Neural cell (in vitro differentiated cells): ENCODE measurements around the gene ATG7. TPM values are rescaled to one million over a fixed set of nuclear protein-coding genes. Genes with fewer than 3 reads are reported as not detected.

Experiments used
- H2AFZ ChIP-seq: fragments of 200-600, 300-800 bp; sonication (generic), shearing (Covaris generic); 2 replicates; pipeline ENCODE4 v1.6.0; 2014; ENCODE audit warnings: low read depth, mild to moderate bottlenecking, antibody characterized with exemption, low read length, moderate library complexity
- H3F3A ChIP-seq: fragments of 200-600 bp; shearing (Covaris generic); 2 replicates; pipeline ENCODE4 v1.6.1; 2016; ENCODE audit warnings: mild to moderate bottlenecking, moderate library complexity, mixed read lengths, antibody characterized with exemption, low read length; ENCODE audit not compliant: insufficient read depth, poor library complexity, severe bottlenecking
- H3K27ac ChIP-seq: fragments of 200-600, 300-800 bp; sonication (generic), shearing (Covaris generic); 2 replicates; pipeline ENCODE4 v1.5.1; 2014; ENCODE audit warnings: mild to moderate bottlenecking, low read length, moderate library complexity
- H3K27me3 ChIP-seq: fragments of 300-800, 200-600 bp; sonication (generic), shearing (Covaris generic); 2 replicates; pipeline ENCODE4 v1.6.0; 2014; ENCODE audit warnings: mild to moderate bottlenecking, low read depth, low read length, moderate library complexity; ENCODE audit not compliant: insufficient read depth
- H3K36me3 ChIP-seq: fragments of 300-800, 200-600 bp; sonication (generic), shearing (Covaris generic); 2 replicates; pipeline ENCODE4 v1.5.1; 2014; ENCODE audit warnings: mild to moderate bottlenecking, antibody characterized with exemption, low read length, moderate library complexity; ENCODE audit not compliant: insufficient read depth
- H3K4me2 ChIP-seq: fragments of 300-800, 200-600 bp; sonication (generic), shearing (Covaris generic); 2 replicates; pipeline ENCODE4 v1.6.0; 2014; ENCODE audit warnings: mild to moderate bottlenecking, low read length
- H3K4me3 ChIP-seq: fragments of 300-800, 200-600 bp; sonication (generic), shearing (Covaris generic); 2 replicates; pipeline ENCODE4 v1.5.1; 2014; ENCODE audit warnings: mild to moderate bottlenecking, low read length, moderate library complexity
- H3K79me2 ChIP-seq: fragments of 200-600 bp; shearing (Covaris generic); replicated peaks from 2 replicates; pipeline ENCODE4 v1.6.0; 2014; ENCODE audit warnings: mild to moderate bottlenecking, low read length, moderate library complexity; ENCODE audit not compliant: insufficient read depth
- H3K9ac ChIP-seq: fragments of 300-800, 200-600 bp; sonication (generic), shearing (Covaris generic); 2 replicates; pipeline ENCODE4 v1.6.1; 2016; ENCODE audit warnings: mild to moderate bottlenecking, low read length, mixed read lengths
- H3K9me2 ChIP-seq: fragments of 200-600 bp; shearing (Covaris generic); 2 replicates; pipeline ENCODE4 v1.6.1; 2016; ENCODE audit warnings: mild to moderate bottlenecking, low read length, mixed read lengths; ENCODE audit not compliant: insufficient read depth
- H3K9me3 ChIP-seq: fragments of 200-600, 300-800 bp; sonication (generic), shearing (Covaris generic); 2 replicates; pipeline ENCODE4 v1.6.1; 2016; ENCODE audit warnings: mild to moderate bottlenecking, mixed run types, low read length, moderate library complexity, mixed read lengths
- H4K20me1 ChIP-seq: fragments of 200-600 bp; shearing (Covaris generic); 2 replicates; pipeline ENCODE4 v1.6.1; 2016; ENCODE audit warnings: mild to moderate bottlenecking, mixed run types; ENCODE audit not compliant: insufficient read depth
- CTCF ChIP-seq: fragments of 450-650 bp; IDR thresholded peaks from 2 replicates; pipeline ENCODE4 v1.5.1; 2014; ENCODE audit warnings: antibody characterized with exemption, mild to moderate bottlenecking, moderate library complexity; ENCODE audit not compliant: poor library complexity, severe bottlenecking
- EP300 ChIP-seq: fragments of 450-650 bp; conservative IDR thresholded peaks from 2 replicates; pipeline ENCODE4 v1.6.1; 2014; ENCODE audit warnings: antibody characterized with exemption, mild to moderate bottlenecking, moderate library complexity; ENCODE audit not compliant: poor library complexity, severe bottlenecking
- EZH2 ChIP-seq: fragments of 200-600, 300-800 bp; shearing (Covaris generic), sonication (generic); IDR thresholded peaks from 2 replicates; pipeline ENCODE4 v1.6.1; 2014; ENCODE audit warnings: antibody characterized with exemption, low read length, borderline replicate concordance, mild to moderate bottlenecking; ENCODE audit not compliant: insufficient read depth, poor library complexity, severe bottlenecking
- MXI1 ChIP-seq: fragments of 450-650 bp; conservative IDR thresholded peaks from 2 replicates; pipeline ENCODE4 v1.6.1; 2014; ENCODE audit warnings: antibody characterized with exemption, mild to moderate bottlenecking; ENCODE audit not compliant: poor library complexity, severe bottlenecking
- POLR2AphosphoS5 ChIP-seq: IDR thresholded peaks from 2 replicates; pipeline ENCODE4 v1.6.1; 2012
- RAD21 ChIP-seq: fragments of 450-650 bp; conservative IDR thresholded peaks from 2 replicates; pipeline ENCODE4 v1.6.1; 2014; ENCODE audit warnings: antibody characterized with exemption, mild to moderate bottlenecking, moderate library complexity
- REST ChIP-seq: IDR thresholded peaks from 2 replicates; pipeline ENCODE4 v1.6.1; 2012; ENCODE audit warnings: borderline replicate concordance
- SMC3 ChIP-seq: fragments of 450-650 bp; conservative IDR thresholded peaks from 2 replicates; pipeline ENCODE4 v1.6.1; 2014; ENCODE audit warnings: antibody characterized with exemption, mild to moderate bottlenecking, moderate library complexity; ENCODE audit not compliant: poor library complexity
- TAF1 ChIP-seq: IDR thresholded peaks from 2 replicates; pipeline ENCODE4 v1.6.1; 2012; ENCODE audit warnings: low read depth
- polyA plus RNA-seq: library from polyadenylated mRNA; depleted of rRNA; stranded (reverse); fragments of >200 nt; gene quantifications from 2 replicates; pipeline ENCODE4 v1.2.3, GENCODE V29; 2014

ATG7 gene
- polyA plus RNA-seq, 1 donor from 2014 or later, result 28.8 TPM

GRCh38 chr3:11563865-11564185, 291.6 kb downstream of the ATG7 start:
- H3F3A ChIP-seq, result no peaks in the 10 kb centered on the region
- H3K4me3 ChIP-seq, result no peak overlapping the region
- no peaks in the 10 kb centered on the region for H4K20me1 ChIP-seq
- no peaks in the 10 kb centered on the region for H3K9me2 ChIP-seq
- H3K9ac ChIP-seq, result no peak overlapping the region
- no peak overlapping the region for H3K4me2 ChIP-seq
- no peak for TF ChIP-seq TAF1
- no peak overlapping the region for H2AFZ ChIP-seq
- no peaks in the 10 kb centered on the region for H3K9me3 ChIP-seq
- no peaks in the 10 kb centered on the region for H3K27me3 ChIP-seq
- no peak overlapping the region for H3K27ac ChIP-seq
- H3K36me3 ChIP-seq, result peaks cover 4% of the 10 kb centered on the region
- peaks cover 3% of the 10 kb centered on the region for H3K79me2 ChIP-seq

GRCh38 chr3:11564577-11565001, 292.4 kb downstream of the ATG7 start:
- Histone ChIP-seq H2AFZ (no peak overlapping the region), H3F3A (no peaks in the 10 kb centered on the region), H3K9ac (no peak overlapping the region), H3K4me3 (no peak overlapping the region), H3K36me3 (peaks cover 4% of the 10 kb centered on the region), H3K9me2 (no peaks in the 10 kb centered on the region), H3K27ac (no peak overlapping the region), H4K20me1 (no peaks in the 10 kb centered on the region), H3K27me3 (no peaks in the 10 kb centered on the region), H3K4me2 (no peak overlapping the region), H3K9me3 (no peaks in the 10 kb centered on the region), H3K79me2 (peaks cover 5% of the 10 kb centered on the region)
- no peak for TF ChIP-seq MXI1

GRCh38 chr3:11565072-11565471, 292.9 kb downstream of the ATG7 start:
- H3K9ac ChIP-seq, result no peak overlapping the region
- TF ChIP-seq TAF1 (no peak), CTCF (no peak), POLR2AphosphoS5 (no peak), REST (no peak), EP300 (no peak), MXI1 (no peak), EZH2 (no peak), RAD21 (no peak), SMC3 (no peak)
- no peaks in the 10 kb centered on the region for H4K20me1 ChIP-seq
- H3K4me2 ChIP-seq, result no peak overlapping the region
- H3K27me3 ChIP-seq, result no peaks in the 10 kb centered on the region
- H2AFZ ChIP-seq, result no peak overlapping the region
- no peaks in the 10 kb centered on the region for H3K9me3 ChIP-seq
- peaks cover 10% of the 10 kb centered on the region for H3K79me2 ChIP-seq
- no peaks in the 10 kb centered on the region for H3K9me2 ChIP-seq
- H3K36me3 ChIP-seq, result peaks cover 4% of the 10 kb centered on the region
- no peak overlapping the region for H3K27ac ChIP-seq
- H3F3A ChIP-seq, result no peaks in the 10 kb centered on the region
- H3K4me3 ChIP-seq, result no peak overlapping the region
